Fibroblast of the aortic adventitia (primary cell): Measurements from ENCODE around the gene UNC119. TPM values are rescaled to one million over a fixed set of nuclear protein-coding genes. Genes with fewer than 3 reads are reported as not detected.

Experiments used
- DNase-seq: peaks from one replicate; pipeline ENCODE4 v3.0.0-alpha.2; 2010; ENCODE audit warnings: low read depth
- H3K4me3 ChIP-seq: 2 replicates; pipeline ENCODE4 v1.5.1; 2011; ENCODE audit warnings: low read depth, mild to moderate bottlenecking, control low read depth, low read length, moderate library complexity
- CTCF ChIP-seq: IDR thresholded peaks from 2 replicates; pipeline ENCODE4 v1.5.1; 2011; ENCODE audit warnings: mild to moderate bottlenecking, low read length, control low read depth, inconsistent platforms; ENCODE audit not compliant: insufficient read depth
- total RNA-seq: library from RNA; depleted of rRNA; stranded (reverse); fragments of >200 nt; gene quantifications from 2 replicates; pipeline ENCODE4 v1.2.3, GENCODE V29; 2012; ENCODE audit warnings: low replicate concordance

UNC119 gene
- total RNA-seq, 1 donor, result 12.2 TPM

GRCh38 chr17:28534740-28535375 lies 17.6 kb downstream of the UNC119 start:
- no peak overlapping the region for H3K4me3 ChIP-seq
- no peak for TF ChIP-seq CTCF
- DNase-seq, result no peak

GRCh38 chr17:28533091-28533807 lies 19.2 kb downstream of the UNC119 start:
- no peak for TF ChIP-seq CTCF
- DNase-seq, result no peak
- no peak overlapping the region for H3K4me3 ChIP-seq

- H3K4me3 ChIP-seq, result no peak overlapping the region
- no peak for DNase-seq
- TF ChIP-seq CTCF, result no peak
Measured at GRCh38 chr17:28532050-28532960, 20.1 kb downstream of the UNC119 start.

- TF ChIP-seq CTCF, result no peak
- H3K4me3 ChIP-seq, result no peak overlapping the region
- no peak for DNase-seq
Measured at GRCh38 chr17:28530926-28531325, 21.5 kb downstream of the UNC119 start.

- no peak for DNase-seq
- no peak for TF ChIP-seq CTCF
- no peak overlapping the region for H3K4me3 ChIP-seq
Measured at GRCh38 chr17:28530250-28530649, 22.2 kb downstream of the UNC119 start.

GRCh38 chr17:28529013-28529400 lies 23.4 kb downstream of the UNC119 start:
- H3K4me3 ChIP-seq, result no peak overlapping the region
- no peak for TF ChIP-seq CTCF
- no peak for DNase-seq
